Measurements from ENCODE around the gene APBB2.

DNA sequence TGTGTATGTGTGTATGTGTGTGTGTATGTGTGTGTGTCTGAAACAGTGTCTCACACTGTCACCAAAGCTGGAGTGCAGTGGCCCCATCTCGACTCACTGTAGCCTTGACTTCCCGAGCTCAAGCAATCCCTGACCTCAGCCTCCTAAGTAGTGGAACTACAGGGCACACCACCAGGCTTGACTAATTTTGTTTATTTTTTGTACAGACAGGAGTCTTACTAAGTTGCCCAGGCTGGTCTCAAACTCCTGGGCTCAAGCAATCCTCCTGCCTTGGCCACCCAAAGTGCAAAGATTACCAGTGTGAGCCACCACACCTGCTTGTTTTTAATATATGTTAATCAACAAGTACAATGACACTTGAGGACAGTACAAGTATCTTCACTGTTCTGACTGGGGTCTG is 92.4 kb downstream of the APBB2 start:
- TF ChIP-seq MYC (IDR thresholded peaks at IDR 0.05; ENCODE audit: low read depth, low read length) = no peak
- TF ChIP-seq POLR2A (IDR thresholded peaks at IDR 0.05; ENCODE audit: extremely low read depth, insufficient read length) = no peak
- TF ChIP-seq, protein P1, sequence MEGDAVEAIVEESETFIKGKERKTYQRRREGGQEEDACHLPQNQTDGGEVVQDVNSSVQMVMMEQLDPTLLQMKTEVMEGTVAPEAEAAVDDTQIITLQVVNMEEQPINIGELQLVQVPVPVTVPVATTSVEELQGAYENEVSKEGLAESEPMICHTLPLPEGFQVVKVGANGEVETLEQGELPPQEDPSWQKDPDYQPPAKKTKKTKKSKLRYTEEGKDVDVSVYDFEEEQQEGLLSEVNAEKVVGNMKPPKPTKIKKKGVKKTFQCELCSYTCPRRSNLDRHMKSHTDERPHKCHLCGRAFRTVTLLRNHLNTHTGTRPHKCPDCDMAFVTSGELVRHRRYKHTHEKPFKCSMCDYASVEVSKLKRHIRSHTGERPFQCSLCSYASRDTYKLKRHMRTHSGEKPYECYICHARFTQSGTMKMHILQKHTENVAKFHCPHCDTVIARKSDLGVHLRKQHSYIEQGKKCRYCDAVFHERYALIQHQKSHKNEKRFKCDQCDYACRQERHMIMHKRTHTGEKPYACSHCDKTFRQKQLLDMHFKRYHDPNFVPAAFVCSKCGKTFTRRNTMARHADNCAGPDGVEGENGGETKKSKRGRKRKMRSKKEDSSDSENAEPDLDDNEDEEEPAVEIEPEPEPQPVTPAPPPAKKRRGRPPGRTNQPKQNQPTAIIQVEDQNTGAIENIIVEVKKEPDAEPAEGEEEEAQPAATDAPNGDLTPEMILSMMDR (IDR thresholded peaks at IDR 0.05; ENCODE audit: low read depth, low read length) = no peak

Data from NB4 (cell line).